Colon (tissue), 2 donors: ENCODE data around the gene ARAP3.

Experiments
- FAIRE-seq: peaks from 2 replicates; lab custom pipeline; 2012; peaks lifted over from hg19 to GRCh38; lab: Jason Lieb, UNC
- donor health status: control.
- donor health status: control.

ARAP3 gene

GRCh38 chr5:141641634-141642267 lies 40.3 kb downstream of the ARAP3 start:
- FAIRE-seq = no peak

- FAIRE-seq = no peak
Measured at GRCh38 chr5:141640698-141641097, 41.3 kb downstream of the ARAP3 start.

- FAIRE-seq = no peak
Measured at GRCh38 chr5:141640051-141640415, 42.0 kb downstream of the ARAP3 start.

GRCh38 chr5:141639357-141640050 lies 42.5 kb downstream of the ARAP3 start:
- no peak for FAIRE-seq

GRCh38 chr5:141638771-141639170 lies 43.3 kb downstream of the ARAP3 start:
- no peak for FAIRE-seq

- no peak for FAIRE-seq
Measured at GRCh38 chr5:141637767-141638419, 44.1 kb downstream of the ARAP3 start.

GRCh38 chr5:141637123-141637766 lies 44.8 kb downstream of the ARAP3 start:
- no peak for FAIRE-seq

- FAIRE-seq = no peak
Measured at GRCh38 chr5:141636413-141637122, 45.5 kb downstream of the ARAP3 start, which contains the start of the genes HDAC3 and RELL2. Gene HDAC3 (minus strand): TSS chr5:141636849. CDS start chr5:141636790, 59 bp downstream. Gene RELL2 (plus strand): TSS chr5:141636997. CDS start chr5:141638226, 1,229 bp downstream.

- FAIRE-seq = no peak
Measured at GRCh38 chr5:141636106-141636412, 46.0 kb downstream of the ARAP3 start.

- no peak for FAIRE-seq
Measured at GRCh38 chr5:141635646-141636045, 46.4 kb downstream of the ARAP3 start.

- no peak for FAIRE-seq
Measured at GRCh38 chr5:141634720-141635119, 47.3 kb downstream of the ARAP3 start.

GRCh38 chr5:141633871-141634561 lies 48.0 kb downstream of the ARAP3 start:
- no peak for FAIRE-seq

- no peak for FAIRE-seq
Measured at GRCh38 chr5:141632650-141633049, 49.4 kb downstream of the ARAP3 start.

- no peak for FAIRE-seq
Measured at GRCh38 chr5:141630570-141631140, 51.4 kb downstream of the ARAP3 start.

- no peak for FAIRE-seq
Measured at GRCh38 chr5:141628175-141628788, 53.7 kb downstream of the ARAP3 start.

GRCh38 chr5:141623611-141624010 lies 58.4 kb downstream of the ARAP3 start:
- FAIRE-seq = no peak

- no peak for FAIRE-seq
Measured at GRCh38 chr5:141623186-141623585, 58.8 kb downstream of the ARAP3 start.

- FAIRE-seq = no peak
Measured at GRCh38 chr5:141618804-141619554, 63.1 kb downstream of the ARAP3 start, which contains the start of gene DIAPH1. Gene DIAPH1 (minus strand): TSS chr5:141619000. CDS start chr5:141618914, 86 bp downstream.

GRCh38 chr5:141618030-141618803 lies 63.8 kb downstream of the ARAP3 start:
- no peak for FAIRE-seq
